Astrocyte (in vitro differentiated cells and primary cell): ENCODE measurements around the gene GOLGA5. TPM values are rescaled to one million over a fixed set of nuclear protein-coding genes. Genes with fewer than 3 reads are reported as not detected.

Experiments
- DNase-seq: peaks from one replicate; pipeline ENCODE4 v3.0.0-alpha.2; 2010; ENCODE audit warnings: low read depth
- FAIRE-seq: peaks from 2 replicates; lab custom pipeline; 2011; peaks lifted over from hg19 to GRCh38; lab: Jason Lieb, UNC
- H2AFZ ChIP-seq: 2 replicates; pipeline ENCODE4 v1.6.0; 2012; ENCODE audit warnings: low read depth, low read length, inconsistent platforms
- H3K27ac ChIP-seq: 2 replicates; pipeline ENCODE4 v1.5.1; 2011; ENCODE audit warnings: low read depth, low read length, inconsistent platforms
- H3K27me3 ChIP-seq: 2 replicates; pipeline ENCODE4 v1.6.0; 2011; ENCODE audit warnings: low read length, inconsistent platforms; ENCODE audit not compliant: insufficient read depth
- H3K36me3 ChIP-seq: 2 replicates; pipeline ENCODE4 v1.5.1; 2011; ENCODE audit warnings: low read length, inconsistent platforms; ENCODE audit not compliant: insufficient read depth
- H3K4me1 ChIP-seq: 2 replicates; pipeline ENCODE4 v1.5.1; 2011; ENCODE audit warnings: low read length, inconsistent platforms; ENCODE audit not compliant: insufficient read depth
- H3K4me2 ChIP-seq: 2 replicates; pipeline ENCODE4 v1.6.0; 2012; ENCODE audit warnings: low read length, inconsistent platforms
- H3K4me3 ChIP-seq: 2 replicates; pipeline ENCODE4 v1.5.1; 2011; ENCODE audit warnings: low read depth, mild to moderate bottlenecking, low read length, inconsistent platforms; ENCODE audit not compliant: insufficient read depth
- H3K79me2 ChIP-seq: 2 replicates; pipeline ENCODE4 v1.6.0; 2012; ENCODE audit warnings: mild to moderate bottlenecking, low read length, inconsistent platforms; ENCODE audit not compliant: insufficient read depth
- H3K9ac ChIP-seq: 2 replicates; pipeline ENCODE4 v1.6.0; 2012; ENCODE audit warnings: mild to moderate bottlenecking, low read length, inconsistent platforms
- H3K9me3 ChIP-seq: 2 replicates; pipeline ENCODE4 v1.5.1; 2012; ENCODE audit warnings: low read depth, mild to moderate bottlenecking, low read length, inconsistent platforms; ENCODE audit not compliant: insufficient read depth
- H4K20me1 ChIP-seq: 2 replicates; pipeline ENCODE4 v1.6.0; 2012; ENCODE audit warnings: low read length, inconsistent platforms; ENCODE audit not compliant: insufficient read depth
- H3K27ac Mint-ChIP-seq: one replicate; pipeline ENCODE4 v1.8.0; 2021; ENCODE audit warnings: mild to moderate bottlenecking, mixed read lengths; ENCODE audit not compliant: unreplicated experiment
- H3K27me3 Mint-ChIP-seq: one replicate; pipeline ENCODE4 v1.8.0; 2021; ENCODE audit warnings: low read depth, mixed read lengths; ENCODE audit not compliant: unreplicated experiment
- H3K36me3 Mint-ChIP-seq: one replicate; pipeline ENCODE4 v1.8.0; 2021; ENCODE audit warnings: low read depth, mixed read lengths; ENCODE audit not compliant: unreplicated experiment
- H3K4me1 Mint-ChIP-seq: one replicate; pipeline ENCODE4 v1.8.0; 2021; ENCODE audit warnings: low read depth, mixed read lengths; ENCODE audit not compliant: unreplicated experiment
- H3K4me3 Mint-ChIP-seq: one replicate; pipeline ENCODE4 v1.8.0; 2021; ENCODE audit warnings: mild to moderate bottlenecking, moderate library complexity, mixed read lengths; ENCODE audit not compliant: unreplicated experiment
- H3K9me3 Mint-ChIP-seq: one replicate; pipeline ENCODE4 v1.8.0; 2021; ENCODE audit warnings: mild to moderate bottlenecking, mixed read lengths; ENCODE audit not compliant: unreplicated experiment
- EZH2 ChIP-seq: IDR thresholded peaks from 2 replicates; pipeline ENCODE4 v1.6.1; 2012; ENCODE audit warnings: mild to moderate bottlenecking, low read length, inconsistent platforms; ENCODE audit not compliant: insufficient read depth
- total RNA-seq: library from RNA; stranded (reverse); gene quantifications from 2 replicates; pipeline ENCODE4 v1.2.1, GENCODE V29; 2021
- TF ChIP-seq, protein P1 (sequence below): IDR thresholded peaks from 2 replicates; pipeline ENCODE4 v1.5.1; 2011; ENCODE audit warnings: low read depth, mild to moderate bottlenecking, inconsistent platforms, low read length, moderate library complexity; ENCODE audit not compliant: insufficient read depth

The GOLGA5 gene
- total RNA-seq, 1 donor from 2014 or later, result 43.1 TPM

GRCh38 chr14:92860049-92860840 lies 66.1 kb downstream of the GOLGA5 start:
- no peaks in the 10 kb centered on the region for H3K9me3 Mint-ChIP-seq
- Histone ChIP-seq H3K27ac (no peak overlapping the region), H3K36me3 (no peaks in the 10 kb centered on the region), H3K4me2 (no peak overlapping the region), H3K9ac (no peak overlapping the region), H3K4me3 (no peak overlapping the region), H3K4me1 (no peaks in the 10 kb centered on the region), H3K79me2 (no peaks in the 10 kb centered on the region), H3K27me3 (peaks cover 3% of the 10 kb centered on the region), H2AFZ (no peak overlapping the region), H3K9me3 (no peaks in the 10 kb centered on the region), H4K20me1 (no peaks in the 10 kb centered on the region)
- FAIRE-seq (no peak), DNase-seq (no peak)
- H3K27me3 Mint-ChIP-seq, result peaks cover 33% of the 10 kb centered on the region
- no peaks in the 10 kb centered on the region for H3K4me1 Mint-ChIP-seq
- H3K36me3 Mint-ChIP-seq, result no peaks in the 10 kb centered on the region
- no peak overlapping the region for H3K27ac Mint-ChIP-seq
- no peak overlapping the region for H3K4me3 Mint-ChIP-seq
- TF ChIP-seq, protein P1, sequence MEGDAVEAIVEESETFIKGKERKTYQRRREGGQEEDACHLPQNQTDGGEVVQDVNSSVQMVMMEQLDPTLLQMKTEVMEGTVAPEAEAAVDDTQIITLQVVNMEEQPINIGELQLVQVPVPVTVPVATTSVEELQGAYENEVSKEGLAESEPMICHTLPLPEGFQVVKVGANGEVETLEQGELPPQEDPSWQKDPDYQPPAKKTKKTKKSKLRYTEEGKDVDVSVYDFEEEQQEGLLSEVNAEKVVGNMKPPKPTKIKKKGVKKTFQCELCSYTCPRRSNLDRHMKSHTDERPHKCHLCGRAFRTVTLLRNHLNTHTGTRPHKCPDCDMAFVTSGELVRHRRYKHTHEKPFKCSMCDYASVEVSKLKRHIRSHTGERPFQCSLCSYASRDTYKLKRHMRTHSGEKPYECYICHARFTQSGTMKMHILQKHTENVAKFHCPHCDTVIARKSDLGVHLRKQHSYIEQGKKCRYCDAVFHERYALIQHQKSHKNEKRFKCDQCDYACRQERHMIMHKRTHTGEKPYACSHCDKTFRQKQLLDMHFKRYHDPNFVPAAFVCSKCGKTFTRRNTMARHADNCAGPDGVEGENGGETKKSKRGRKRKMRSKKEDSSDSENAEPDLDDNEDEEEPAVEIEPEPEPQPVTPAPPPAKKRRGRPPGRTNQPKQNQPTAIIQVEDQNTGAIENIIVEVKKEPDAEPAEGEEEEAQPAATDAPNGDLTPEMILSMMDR, result no peak
- TF ChIP-seq EZH2, result no peak

DNA sequence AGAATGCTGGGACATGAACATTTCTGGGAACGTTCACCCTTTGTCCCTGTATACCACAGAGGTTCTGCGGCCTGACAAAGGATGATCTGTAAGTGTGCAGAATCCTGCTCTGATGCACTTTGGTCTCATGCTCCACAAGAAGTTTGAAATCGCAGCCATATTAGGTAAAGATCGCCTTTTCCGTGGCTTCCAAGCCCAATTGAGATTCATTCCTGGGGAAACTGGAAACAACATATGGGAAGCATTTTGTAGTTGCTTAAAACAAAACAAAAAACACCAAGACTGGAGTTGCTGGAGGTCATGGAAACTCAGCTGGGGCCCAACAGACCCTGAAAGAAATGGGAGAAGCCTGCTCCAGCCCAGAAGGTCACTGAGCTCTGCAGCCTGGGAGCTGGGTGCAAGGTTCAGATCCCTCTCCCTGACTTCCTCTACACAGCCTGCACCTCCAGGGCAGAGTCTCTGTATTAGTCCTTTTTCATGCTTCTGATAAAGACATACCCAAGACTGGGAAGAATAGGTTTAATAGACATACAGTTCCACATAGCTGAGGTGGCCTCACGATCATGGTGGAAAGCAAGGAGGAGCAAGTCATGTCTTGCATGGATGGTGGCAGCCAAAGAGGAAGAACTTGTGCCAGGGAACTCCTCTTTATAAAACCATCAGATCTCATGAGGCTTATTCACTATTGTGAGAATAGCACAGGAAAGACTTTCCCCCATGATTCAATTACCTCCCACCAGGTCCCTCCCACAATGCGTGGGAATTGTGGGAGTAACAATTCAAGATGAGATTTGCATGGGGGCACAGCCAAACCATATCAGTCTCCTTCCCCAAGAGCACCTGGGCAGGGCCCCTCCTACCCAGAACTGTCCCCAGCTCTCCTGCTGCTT lies 68.0 kb downstream of the GOLGA5 start:
- Mint-ChIP-seq H3K9me3 (peaks cover 5% of the 10 kb centered on the region), H3K36me3 (no peaks in the 10 kb centered on the region), H3K4me1 (no peaks in the 10 kb centered on the region), H3K4me3 (no peak overlapping the region), H3K27me3 (peaks cover 37% of the 10 kb centered on the region), H3K27ac (no peak overlapping the region)
- Histone ChIP-seq H3K4me1 (no peaks in the 10 kb centered on the region), H3K9ac (no peak overlapping the region), H3K4me2 (no peak overlapping the region), H3K27ac (no peak overlapping the region), H3K9me3 (peaks cover 6% of the 10 kb centered on the region), H3K4me3 (no peak overlapping the region), H3K79me2 (no peaks in the 10 kb centered on the region), H4K20me1 (no peaks in the 10 kb centered on the region), H2AFZ (no peak overlapping the region), H3K36me3 (no peaks in the 10 kb centered on the region), H3K27me3 (peaks cover 3% of the 10 kb centered on the region)
- DNase-seq (no peak), FAIRE-seq (no peak)
- TF ChIP-seq EZH2, result no peak
- TF ChIP-seq, protein P1, result no peak
